ENCODE results near the gene TBX1.

- TF ChIP-seq, protein P1, sequence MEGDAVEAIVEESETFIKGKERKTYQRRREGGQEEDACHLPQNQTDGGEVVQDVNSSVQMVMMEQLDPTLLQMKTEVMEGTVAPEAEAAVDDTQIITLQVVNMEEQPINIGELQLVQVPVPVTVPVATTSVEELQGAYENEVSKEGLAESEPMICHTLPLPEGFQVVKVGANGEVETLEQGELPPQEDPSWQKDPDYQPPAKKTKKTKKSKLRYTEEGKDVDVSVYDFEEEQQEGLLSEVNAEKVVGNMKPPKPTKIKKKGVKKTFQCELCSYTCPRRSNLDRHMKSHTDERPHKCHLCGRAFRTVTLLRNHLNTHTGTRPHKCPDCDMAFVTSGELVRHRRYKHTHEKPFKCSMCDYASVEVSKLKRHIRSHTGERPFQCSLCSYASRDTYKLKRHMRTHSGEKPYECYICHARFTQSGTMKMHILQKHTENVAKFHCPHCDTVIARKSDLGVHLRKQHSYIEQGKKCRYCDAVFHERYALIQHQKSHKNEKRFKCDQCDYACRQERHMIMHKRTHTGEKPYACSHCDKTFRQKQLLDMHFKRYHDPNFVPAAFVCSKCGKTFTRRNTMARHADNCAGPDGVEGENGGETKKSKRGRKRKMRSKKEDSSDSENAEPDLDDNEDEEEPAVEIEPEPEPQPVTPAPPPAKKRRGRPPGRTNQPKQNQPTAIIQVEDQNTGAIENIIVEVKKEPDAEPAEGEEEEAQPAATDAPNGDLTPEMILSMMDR (IDR thresholded peaks at IDR 0.05; ENCODE audit: low read depth, low read length, poor library complexity, severe bottlenecking) = no peak
- TF ChIP-seq EZH2phosphoT487 (IDR thresholded peaks at IDR 0.05; ENCODE audit: borderline replicate concordance, low read length) = no peak
Measured at GRCh38 chr22:19776433-19777031, 16.0 kb downstream of the TBX1 start.

All from DOHH2 (cell line).